SU-DHL-6 (cell line): ENCODE measurements around the gene ACVR1.

ENCODE experiments used
- EZH2phosphoT487 ChIP-seq: fragments of 200-600 bp; sonication (generic), shearing (Covaris generic); conservative IDR thresholded peaks from 2 replicates; pipeline ENCODE4 v1.6.1; 2018; ENCODE audit warnings: mild to moderate bottlenecking, antibody characterized with exemption, low read length, moderate library complexity, mixed read lengths
- TF ChIP-seq, protein P1 (sequence below): fragments of 200-600 bp; sonication (generic); IDR thresholded peaks from one replicate; pipeline ENCODE4 v1.5.1; 2017; ENCODE audit warnings: antibody characterized with exemption, mild to moderate bottlenecking, low read length, moderate library complexity; ENCODE audit not compliant: insufficient read depth, poor library complexity, severe bottlenecking

DNA sequence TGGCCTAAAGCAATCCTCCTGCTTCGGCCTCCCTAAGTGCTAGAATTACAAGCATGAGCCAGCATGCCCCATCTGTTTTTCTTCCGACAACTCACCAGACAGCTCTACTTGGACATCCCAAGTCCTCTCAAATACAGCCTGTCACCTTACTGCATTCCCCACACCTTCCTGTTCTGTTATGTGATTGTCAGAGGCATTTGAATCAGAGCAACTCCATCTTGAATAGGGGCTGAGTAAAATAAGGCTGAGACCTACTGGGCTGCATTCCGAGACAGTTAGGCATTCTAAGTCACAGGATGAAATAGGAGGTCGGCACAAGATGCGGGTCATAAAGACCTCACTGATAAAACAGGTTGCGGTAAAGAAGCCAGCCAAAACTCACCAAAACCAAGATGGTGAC is 17.3 kb downstream of the ACVR1 start:
- TF ChIP-seq, protein P1, sequence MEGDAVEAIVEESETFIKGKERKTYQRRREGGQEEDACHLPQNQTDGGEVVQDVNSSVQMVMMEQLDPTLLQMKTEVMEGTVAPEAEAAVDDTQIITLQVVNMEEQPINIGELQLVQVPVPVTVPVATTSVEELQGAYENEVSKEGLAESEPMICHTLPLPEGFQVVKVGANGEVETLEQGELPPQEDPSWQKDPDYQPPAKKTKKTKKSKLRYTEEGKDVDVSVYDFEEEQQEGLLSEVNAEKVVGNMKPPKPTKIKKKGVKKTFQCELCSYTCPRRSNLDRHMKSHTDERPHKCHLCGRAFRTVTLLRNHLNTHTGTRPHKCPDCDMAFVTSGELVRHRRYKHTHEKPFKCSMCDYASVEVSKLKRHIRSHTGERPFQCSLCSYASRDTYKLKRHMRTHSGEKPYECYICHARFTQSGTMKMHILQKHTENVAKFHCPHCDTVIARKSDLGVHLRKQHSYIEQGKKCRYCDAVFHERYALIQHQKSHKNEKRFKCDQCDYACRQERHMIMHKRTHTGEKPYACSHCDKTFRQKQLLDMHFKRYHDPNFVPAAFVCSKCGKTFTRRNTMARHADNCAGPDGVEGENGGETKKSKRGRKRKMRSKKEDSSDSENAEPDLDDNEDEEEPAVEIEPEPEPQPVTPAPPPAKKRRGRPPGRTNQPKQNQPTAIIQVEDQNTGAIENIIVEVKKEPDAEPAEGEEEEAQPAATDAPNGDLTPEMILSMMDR, result no peak
- TF ChIP-seq EZH2phosphoT487, result no peak
